Thoracic aorta (tissue), 2 donors: Measurements from ENCODE around the gene CDKN2B. TPM values are rescaled to one million over a fixed set of nuclear protein-coding genes. Genes with fewer than 3 reads are reported as not detected.

Experiments used
- ATAC-seq: fragments of 150-250 bp; one replicate; pipeline ENCODE4 v1.8.0; 2017; ENCODE audit warnings: low read depth; ENCODE audit not compliant: insufficient number of reproducible peaks, low FRiP score
- DNase-seq: peaks from one replicate; pipeline ENCODE4 v3.0.0-alpha.2; 2020; ENCODE audit warnings: low spot score
- H3K27ac ChIP-seq, 2 donors: fragments of 200-600 bp; sonication (generic); 1 replicate in 1 of 2; 2 replicates in 1 of 2; pipeline ENCODE4 v1.5.1; 2016; ENCODE audit warnings: mild to moderate bottlenecking in 2 of 2, moderate library complexity in 2 of 2
- H3K27me3 ChIP-seq: fragments of 200-600 bp; sonication (generic); replicated peaks from 2 replicates; pipeline ENCODE4 v1.6.0; 2016; ENCODE audit warnings: mild to moderate bottlenecking; ENCODE audit not compliant: insufficient read depth
- H3K36me3 ChIP-seq: fragments of 200-600 bp; sonication (generic); one replicate; pipeline ENCODE4 v1.5.1; 2016
- H3K4me1 ChIP-seq, 2 donors: fragments of 200-600 bp; sonication (generic); 1 replicate in 1 of 2; 2 replicates in 1 of 2; pipeline versions ENCODE4 v1.5.1 to v1.6.0; 2016; ENCODE audit warnings: low read depth in 2 of 2, mild to moderate bottlenecking in 1 of 2; ENCODE audit not compliant: control insufficient read depth in 1 of 2
- H3K4me3 ChIP-seq: fragments of 200-600 bp; sonication (generic); 2 replicates; pipeline ENCODE4 v1.5.1; 2016; ENCODE audit warnings: mild to moderate bottlenecking
- H3K9me3 ChIP-seq: fragments of 200-600 bp; sonication (generic); 2 replicates; pipeline ENCODE4 v1.5.1; 2016
- CTCF ChIP-seq: fragments of 200-600 bp; sonication (generic); IDR thresholded peaks from one replicate; pipeline ENCODE4 v1.5.1; 2019; ENCODE audit warnings: antibody characterized with exemption
- total RNA-seq, 2 donors: library from RNA; depleted of rRNA; stranded (reverse); fragments of >200 nt; gene quantifications; one replicate each; pipeline versions ENCODE4 v1.1.0 to v1.2.3, GENCODE V29; 2016

The CDKN2B gene
- total RNA-seq, 2 donors from 2014 or later = 2.6 to 10.0 TPM

DNA sequence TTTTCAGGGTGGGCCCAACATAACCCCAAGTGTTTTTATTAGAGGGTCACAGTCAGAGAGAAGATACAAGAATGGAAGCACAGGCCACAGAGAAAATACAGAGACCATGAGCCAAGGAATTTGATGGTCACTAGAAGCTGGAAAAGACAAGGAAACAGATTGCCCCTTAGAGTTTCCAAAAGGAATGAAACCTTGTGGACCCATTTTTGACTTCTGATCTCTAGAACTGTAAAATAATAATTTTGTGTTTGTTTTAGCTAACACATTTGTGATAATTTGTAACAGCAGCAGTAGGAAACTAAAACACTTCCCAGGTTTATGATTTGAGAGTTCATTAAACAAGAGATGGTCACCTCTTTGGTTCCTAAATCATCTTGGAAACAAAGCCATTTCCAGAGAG is 36.7 kb downstream of the CDKN2B start:
- Histone ChIP-seq H3K36me3 (no peaks in the 10 kb centered on the region), H3K4me1 (peaks cover 10 to 21% of the 10 kb centered on the region in 2 donors), H3K4me3 (no peak overlapping the region), H3K27ac (no peak overlapping the region), H3K27me3 (peaks cover 71% of the 10 kb centered on the region), H3K9me3 (no peaks in the 10 kb centered on the region)
- ATAC-seq (no peak), DNase-seq (no peak)
- TF ChIP-seq CTCF = no peak

GRCh38 chr9:21970800-21971640 is 38.1 kb downstream of the CDKN2B start:
- DNase-seq (no peak), ATAC-seq (no peak)
- no peak for TF ChIP-seq CTCF
- no peak overlapping the region for H3K27ac ChIP-seq
- H3K27me3 ChIP-seq = peaks cover 67% of the 10 kb centered on the region
- no peak overlapping the region for H3K4me3 ChIP-seq
- no peaks in the 10 kb centered on the region for H3K36me3 ChIP-seq
- no peaks in the 10 kb centered on the region for H3K9me3 ChIP-seq
- H3K4me1 ChIP-seq = peaks cover 10 to 21% of the 10 kb centered on the region in 2 donors

DNA sequence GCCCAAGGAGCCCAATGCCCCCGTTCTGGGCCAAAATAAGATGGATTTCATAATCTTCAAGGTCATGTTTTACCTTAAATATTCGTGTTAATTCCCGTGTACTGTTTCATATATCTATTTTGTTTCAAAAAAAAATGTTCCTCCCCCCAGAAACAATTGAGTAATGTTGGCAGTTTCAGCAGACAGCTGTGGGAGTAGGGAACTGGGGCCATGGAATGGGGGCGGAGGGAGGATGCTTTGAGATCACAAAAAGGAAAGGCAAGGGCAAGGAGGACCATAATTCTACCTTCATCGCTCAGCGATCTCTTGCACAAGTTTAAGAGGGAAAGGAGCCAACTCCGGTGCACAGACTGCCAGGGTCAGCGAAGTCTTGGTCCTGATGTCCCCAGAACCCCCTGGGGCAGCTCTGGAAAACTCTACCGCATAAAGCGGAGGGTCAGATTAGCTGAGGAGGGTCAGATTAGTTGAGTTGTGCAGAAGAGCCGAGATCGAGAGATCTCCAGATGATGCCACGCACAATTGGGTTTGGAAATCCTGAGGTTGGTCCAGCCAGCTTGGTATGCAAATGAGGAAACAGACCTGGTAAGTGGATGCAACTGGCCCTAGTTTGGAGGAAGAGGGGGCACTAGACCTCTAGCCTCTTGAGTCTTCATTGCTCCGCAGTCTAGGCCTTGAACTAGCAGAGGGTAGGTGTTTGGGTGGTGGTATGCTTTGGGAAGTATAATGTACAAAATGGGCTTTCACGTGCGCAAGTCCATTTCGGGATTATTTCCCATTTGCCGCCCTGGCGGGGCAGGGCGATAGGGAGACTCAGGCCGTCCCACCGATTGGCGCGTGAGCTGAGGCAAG is 38.9 kb downstream of the CDKN2B start:
- Histone ChIP-seq H3K9me3 (no peaks in the 10 kb centered on the region), H3K4me3 (no peak overlapping the region), H3K27ac (no peak overlapping the region), H3K36me3 (no peaks in the 10 kb centered on the region), H3K4me1 (peaks cover 14 to 23% of the 10 kb centered on the region in 2 donors), H3K27me3 (peaks cover 68% of the 10 kb centered on the region)
- TF ChIP-seq CTCF = no peak
- DNase-seq = no peak
- ATAC-seq = no peak

DNA sequence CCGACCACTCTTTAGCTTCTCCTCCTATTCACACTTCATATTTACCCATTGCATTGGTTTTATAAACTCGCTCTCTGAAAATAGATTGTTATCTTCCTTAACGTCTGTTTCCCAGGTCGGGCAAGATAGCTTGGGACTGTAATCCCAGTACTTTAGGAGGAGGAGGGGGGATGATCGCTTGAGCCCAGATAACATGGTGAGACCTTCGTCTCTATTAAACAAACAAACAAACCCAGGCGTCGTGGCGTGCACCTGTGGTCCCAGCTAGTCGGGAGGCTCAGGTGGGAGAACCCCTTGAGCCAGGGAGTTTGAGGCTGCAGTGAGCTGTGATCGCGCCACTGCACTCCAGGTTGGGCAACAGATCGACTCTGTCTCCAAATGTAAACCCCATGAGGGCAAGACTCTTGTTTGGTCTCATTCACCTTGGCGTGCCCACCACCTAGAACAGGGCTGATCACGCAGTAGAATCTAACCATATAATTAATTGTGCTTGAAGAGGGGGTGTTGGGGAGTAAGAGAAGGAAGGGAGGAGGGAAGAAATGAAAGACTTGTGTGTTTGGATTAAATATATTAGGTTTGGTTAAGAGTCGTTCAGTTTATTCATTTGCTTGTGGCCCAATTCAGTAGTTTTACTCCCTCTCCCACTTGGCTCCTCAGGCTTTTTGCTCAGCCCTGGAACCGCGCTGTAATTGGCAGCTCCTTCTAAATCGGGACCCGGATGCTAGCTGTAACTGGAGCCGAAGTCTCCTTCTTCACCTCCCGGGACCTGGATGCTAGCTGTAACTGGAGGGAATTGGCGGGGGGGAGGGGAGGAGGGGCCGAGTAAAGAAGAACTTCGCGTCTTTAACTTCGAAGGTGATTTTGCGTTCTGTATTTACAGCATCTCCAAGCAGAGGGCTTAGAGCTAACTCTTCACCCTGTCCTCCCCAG is 39.8 kb downstream of the CDKN2B start:
- DNase-seq = no peak
- no peak for TF ChIP-seq CTCF

More for the DNA sequence above, 39.8 kb downstream of the CDKN2B start:
- no peak overlapping the region for H3K27ac ChIP-seq
- H3K27me3 ChIP-seq = peaks cover 65% of the 10 kb centered on the region
- H3K36me3 ChIP-seq = no peaks in the 10 kb centered on the region
- ATAC-seq = no peak
- H3K9me3 ChIP-seq = no peaks in the 10 kb centered on the region
- no peak overlapping the region for H3K4me3 ChIP-seq
- peaks cover 11 to 19% of the 10 kb centered on the region in 2 donors for H3K4me1 ChIP-seq
